Skeletal muscle cell (primary cell): ENCODE results near the gene AEBP1.
A peak's percentile ranks its signal among the peaks of the same experiment; 100 is the strongest.

ENCODE experiments used
- DNase-seq: peaks from one replicate; pipeline ENCODE4 v3.0.0-alpha.2; 2010; ENCODE audit warnings: low read depth
- H3K4me3 ChIP-seq: 2 replicates; pipeline ENCODE4 v1.5.1; 2011; ENCODE audit warnings: low read depth, mild to moderate bottlenecking, control low read depth, low read length, moderate library complexity

AEBP1 gene

GRCh38 chr7:44066111-44066460 is 38.1 kb upstream of the AEBP1 start:
- DNase-seq: no peak
- H3K4me3 ChIP-seq: no peak overlapping the region

- DNase-seq: no peak
- H3K4me3 ChIP-seq: no peak overlapping the region
Measured at GRCh38 chr7:44066494-44067063, 37.6 kb upstream of the AEBP1 start.

- no peak for DNase-seq
- H3K4me3 ChIP-seq: no peak overlapping the region
Measured at GRCh38 chr7:44067064-44067951, 36.8 kb upstream of the AEBP1 start.

GRCh38 chr7:44068054-44068453 is 36.1 kb upstream of the AEBP1 start:
- no peak overlapping the region for H3K4me3 ChIP-seq
- DNase-seq: no peak

GRCh38 chr7:44071726-44072363 is 32.3 kb upstream of the AEBP1 start:
- DNase-seq: no peak
- H3K4me3 ChIP-seq: no peak overlapping the region

GRCh38 chr7:44072364-44073231 is 31.5 kb upstream of the AEBP1 start:
- DNase-seq: peak; percentile 62
- no peak overlapping the region for H3K4me3 ChIP-seq

- DNase-seq: no peak
- H3K4me3 ChIP-seq: no peak overlapping the region
Measured at GRCh38 chr7:44073664-44074348, 30.3 kb upstream of the AEBP1 start.

- H3K4me3 ChIP-seq: no peak overlapping the region
- no peak for DNase-seq
Measured at GRCh38 chr7:44074349-44074695, 29.8 kb upstream of the AEBP1 start.

GRCh38 chr7:44075296-44076075 is 28.7 kb upstream of the AEBP1 start:
- H3K4me3 ChIP-seq: no peak overlapping the region

GRCh38 chr7:44076101-44076895 is 27.8 kb upstream of the AEBP1 start:
- H3K4me3 ChIP-seq: no peak overlapping the region
- DNase-seq: no peak

More at GRCh38 chr7:44075296-44076075, 28.7 kb upstream of the AEBP1 start:
- DNase-seq: no peak

- no peak overlapping the region for H3K4me3 ChIP-seq
- DNase-seq: no peak
Measured at GRCh38 chr7:44077061-44077460, 27.1 kb upstream of the AEBP1 start.

GRCh38 chr7:44077681-44078091 is 26.5 kb upstream of the AEBP1 start:
- H3K4me3 ChIP-seq: no peak overlapping the region
- no peak for DNase-seq

GRCh38 chr7:44078521-44078920 is 25.6 kb upstream of the AEBP1 start:
- H3K4me3 ChIP-seq: no peak overlapping the region
- DNase-seq: no peak

- DNase-seq: no peak
- H3K4me3 ChIP-seq: no peak overlapping the region
Measured at GRCh38 chr7:44079331-44080021, 24.7 kb upstream of the AEBP1 start.

GRCh38 chr7:44080118-44080517 is 24.0 kb upstream of the AEBP1 start:
- no peak for DNase-seq
- no peak overlapping the region for H3K4me3 ChIP-seq

GRCh38 chr7:44080686-44081265 is 23.4 kb upstream of the AEBP1 start:
- H3K4me3 ChIP-seq: no peak overlapping the region
- DNase-seq: no peak

GRCh38 chr7:44081266-44081748 is 22.8 kb upstream of the AEBP1 start:
- H3K4me3 ChIP-seq: peak overlapping the region; percentile 85
- DNase-seq: no peak
